HFF-Myc (cell line): Measurements from ENCODE around the gene TMEM151A.

Experiments
- DNase-seq: peaks from one replicate; pipeline ENCODE4 v3.0.0-alpha.2; 2011; ENCODE audit warnings: low read depth; ENCODE audit errors: extremely low read depth
- H3K4me3 ChIP-seq: replicated peaks from 2 replicates; pipeline ENCODE4 v1.5.1; 2011; ENCODE audit warnings: low read depth, mild to moderate bottlenecking, control low read depth, low read length
- TF ChIP-seq, protein P1 (sequence below): IDR thresholded peaks from 2 replicates; pipeline ENCODE4 v1.5.1; 2012; ENCODE audit warnings: mild to moderate bottlenecking, low read depth, low read length, control low read depth; ENCODE audit errors: missing control alignments

The TMEM151A gene

DNA sequence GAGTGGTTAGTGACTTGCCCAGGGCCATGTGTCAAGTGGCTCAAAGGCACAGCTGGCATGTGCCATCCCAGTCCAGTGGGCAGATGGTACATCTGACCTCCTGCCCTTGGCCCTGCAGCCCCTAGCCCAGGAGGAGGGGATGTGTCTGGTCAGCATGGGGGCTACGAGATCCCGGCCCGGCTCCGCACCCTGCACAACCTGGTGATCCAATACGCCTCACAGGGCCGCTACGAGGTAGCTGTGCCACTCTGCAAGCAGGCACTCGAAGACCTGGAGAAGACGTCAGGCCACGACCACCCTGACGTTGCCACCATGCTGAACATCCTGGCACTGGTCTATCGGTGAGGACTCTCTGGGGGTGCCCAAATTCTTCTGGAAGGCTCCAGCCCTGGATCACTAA is 29.0 kb upstream of the TMEM151A start:
- DNase-seq: no peak
- no peak overlapping the region for H3K4me3 ChIP-seq
- TF ChIP-seq, protein P1, sequence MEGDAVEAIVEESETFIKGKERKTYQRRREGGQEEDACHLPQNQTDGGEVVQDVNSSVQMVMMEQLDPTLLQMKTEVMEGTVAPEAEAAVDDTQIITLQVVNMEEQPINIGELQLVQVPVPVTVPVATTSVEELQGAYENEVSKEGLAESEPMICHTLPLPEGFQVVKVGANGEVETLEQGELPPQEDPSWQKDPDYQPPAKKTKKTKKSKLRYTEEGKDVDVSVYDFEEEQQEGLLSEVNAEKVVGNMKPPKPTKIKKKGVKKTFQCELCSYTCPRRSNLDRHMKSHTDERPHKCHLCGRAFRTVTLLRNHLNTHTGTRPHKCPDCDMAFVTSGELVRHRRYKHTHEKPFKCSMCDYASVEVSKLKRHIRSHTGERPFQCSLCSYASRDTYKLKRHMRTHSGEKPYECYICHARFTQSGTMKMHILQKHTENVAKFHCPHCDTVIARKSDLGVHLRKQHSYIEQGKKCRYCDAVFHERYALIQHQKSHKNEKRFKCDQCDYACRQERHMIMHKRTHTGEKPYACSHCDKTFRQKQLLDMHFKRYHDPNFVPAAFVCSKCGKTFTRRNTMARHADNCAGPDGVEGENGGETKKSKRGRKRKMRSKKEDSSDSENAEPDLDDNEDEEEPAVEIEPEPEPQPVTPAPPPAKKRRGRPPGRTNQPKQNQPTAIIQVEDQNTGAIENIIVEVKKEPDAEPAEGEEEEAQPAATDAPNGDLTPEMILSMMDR: no peak

DNA sequence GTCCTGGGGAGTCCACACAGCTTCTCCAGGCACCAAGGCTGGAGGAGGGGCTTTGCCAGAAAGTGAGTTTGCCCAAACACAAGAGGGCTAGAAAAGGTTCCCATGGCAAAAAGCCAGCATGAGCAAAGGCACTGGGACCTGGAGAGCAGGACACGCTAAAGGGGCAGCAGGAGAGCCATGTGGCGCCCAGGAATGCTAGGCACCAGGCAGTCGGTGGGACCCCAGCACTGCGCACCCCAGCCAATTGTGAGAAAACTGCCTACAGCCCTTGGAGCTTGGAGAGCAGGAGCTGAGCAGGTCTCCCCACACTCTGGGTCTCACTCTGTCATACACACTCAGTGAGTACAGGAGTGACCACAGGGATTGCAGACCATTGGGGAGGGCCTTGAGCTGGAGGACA is 28.5 kb upstream of the TMEM151A start:
- no peak overlapping the region for H3K4me3 ChIP-seq
- TF ChIP-seq, protein P1: no peak
- no peak for DNase-seq

DNA sequence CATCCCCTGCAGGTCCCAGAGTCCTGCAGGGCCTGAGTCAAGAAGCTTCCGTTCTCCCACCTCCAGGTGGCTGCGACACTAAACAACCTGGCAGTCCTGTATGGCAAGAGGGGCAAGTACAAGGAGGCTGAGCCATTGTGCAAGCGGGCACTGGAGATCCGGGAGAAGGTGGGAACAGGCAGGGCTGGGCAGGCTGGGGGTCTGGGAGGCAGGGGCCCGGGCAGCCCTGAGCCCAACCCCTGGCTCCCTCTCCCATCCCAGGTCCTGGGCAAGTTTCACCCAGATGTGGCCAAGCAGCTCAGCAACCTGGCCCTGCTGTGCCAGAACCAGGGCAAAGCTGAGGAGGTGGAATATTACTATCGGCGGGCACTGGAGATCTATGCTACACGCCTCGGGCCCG is 27.9 kb upstream of the TMEM151A start:
- TF ChIP-seq, protein P1: no peak
- H3K4me3 ChIP-seq: no peak overlapping the region
- DNase-seq: no peak

DNA sequence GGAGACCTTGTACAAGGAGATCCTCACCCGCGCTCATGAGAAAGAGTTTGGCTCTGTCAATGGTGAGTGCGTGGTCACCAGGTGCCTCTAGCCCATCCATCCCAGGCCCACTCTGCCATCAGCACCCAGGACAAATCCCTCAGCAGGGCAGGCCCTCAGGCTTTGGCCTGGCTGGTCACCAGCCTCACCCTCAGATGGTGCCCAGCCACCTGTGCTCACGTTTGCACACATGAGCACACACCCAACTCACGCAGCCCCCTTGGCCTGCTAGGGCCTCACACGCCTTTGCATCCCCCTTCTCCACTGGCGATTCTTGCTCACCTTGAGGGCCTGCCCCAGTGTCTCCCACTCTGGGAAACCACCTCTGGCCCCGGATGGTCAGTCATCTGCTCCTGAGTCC is 27.3 kb upstream of the TMEM151A start:
- no peak overlapping the region for H3K4me3 ChIP-seq
- DNase-seq: no peak
- TF ChIP-seq, protein P1: no peak

DNA sequence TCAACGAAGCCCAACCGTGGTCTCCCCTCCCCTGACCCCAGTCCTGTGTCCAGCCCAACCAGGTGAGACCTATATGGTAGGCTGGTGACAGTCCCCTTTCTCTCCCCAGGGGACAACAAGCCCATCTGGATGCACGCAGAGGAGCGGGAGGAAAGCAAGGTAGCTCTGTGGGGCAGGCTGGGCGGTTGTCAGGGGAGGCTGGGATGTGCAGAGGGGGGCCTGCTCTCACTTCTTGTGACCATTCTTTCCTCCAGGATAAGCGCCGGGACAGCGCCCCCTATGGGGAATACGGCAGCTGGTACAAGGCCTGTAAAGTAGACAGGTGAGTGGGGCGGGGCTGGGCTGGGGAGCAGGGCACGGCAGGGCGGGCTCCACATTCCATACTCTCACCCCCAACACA is 26.8 kb upstream of the TMEM151A start:
- TF ChIP-seq, protein P1: peak; percentile 56
- no peak for DNase-seq
- no peak overlapping the region for H3K4me3 ChIP-seq

DNA sequence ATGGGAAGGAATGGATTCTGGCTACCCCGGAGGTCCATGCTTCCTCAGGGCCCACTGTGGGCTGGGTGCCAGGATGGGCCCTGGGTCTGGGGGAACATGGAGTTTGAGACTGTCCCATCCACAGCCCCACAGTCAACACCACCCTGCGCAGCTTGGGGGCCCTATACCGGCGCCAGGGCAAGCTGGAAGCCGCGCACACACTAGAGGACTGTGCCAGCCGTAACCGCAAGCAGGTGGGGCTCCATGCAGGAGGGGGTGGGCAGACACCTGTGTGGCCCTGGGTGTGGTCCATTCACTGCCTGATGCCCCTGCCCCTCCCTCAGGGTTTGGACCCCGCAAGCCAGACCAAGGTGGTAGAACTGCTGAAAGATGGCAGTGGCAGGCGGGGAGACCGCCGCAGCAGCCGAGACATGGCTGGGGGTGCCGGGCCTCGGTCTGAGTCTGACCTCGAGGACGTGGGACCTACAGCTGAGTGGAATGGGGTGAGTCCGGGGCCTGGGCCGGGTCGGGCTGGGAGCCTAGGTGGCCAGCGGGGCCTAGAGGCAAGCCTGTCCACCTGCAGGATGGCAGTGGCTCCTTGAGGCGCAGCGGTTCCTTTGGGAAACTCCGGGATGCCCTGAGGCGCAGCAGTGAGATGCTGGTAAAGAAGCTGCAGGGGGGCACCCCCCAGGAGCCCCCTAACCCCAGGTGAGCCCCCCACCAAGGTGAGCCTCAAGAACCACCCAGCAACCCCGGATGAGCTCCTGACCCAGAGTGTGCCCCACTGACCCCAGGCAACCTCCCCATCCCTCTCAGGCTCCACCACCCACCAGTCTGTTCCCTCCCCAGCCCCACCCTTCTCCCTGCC is 25.9 kb upstream of the TMEM151A start:
- DNase-seq: no peak
- TF ChIP-seq, protein P1: no peak
- no peak overlapping the region for H3K4me3 ChIP-seq
